NCI-H1105 (cell line): Measurements from ENCODE around the gene FERMT2.

ENCODE experiments used
- DNase-seq: peaks from one replicate; lab custom pipeline; 2025; lab: John Stamatoyannopoulos, UW

The FERMT2 gene

GRCh38 chr14:52824462-52824861, 126.4 kb downstream of the FERMT2 start:
- no peak for DNase-seq

- no peak for DNase-seq
Observed at GRCh38 chr14:52821805-52822250, 129.0 kb downstream of the FERMT2 start.

- no peak for DNase-seq
Observed at GRCh38 chr14:52808101-52808500, 142.7 kb downstream of the FERMT2 start.
